IPS-18a (cell line): ENCODE data around the gene GULP1.

Source experiments
- H3K27ac ChIP-seq: one replicate; pipeline ENCODE4 v1.5.1; 2013; ENCODE audit warnings: low read length
- H3K27me3 ChIP-seq: one replicate; pipeline ENCODE4 v1.6.1; 2013; ENCODE audit warnings: mild to moderate bottlenecking, low read length; ENCODE audit not compliant: control insufficient read depth, insufficient read depth
- H3K36me3 ChIP-seq: one replicate; pipeline ENCODE4 v1.6.1; 2013; ENCODE audit warnings: low read depth, low read length; ENCODE audit not compliant: control insufficient read depth
- H3K4me1 ChIP-seq: one replicate; pipeline ENCODE4 v1.6.1; 2013; ENCODE audit warnings: low read depth, low read length; ENCODE audit not compliant: control insufficient read depth
- H3K4me3 ChIP-seq: one replicate; pipeline ENCODE4 v1.5.1; 2013; ENCODE audit warnings: low read length
- H3K9ac ChIP-seq: one replicate; pipeline ENCODE4 v1.6.1; 2013; ENCODE audit warnings: mild to moderate bottlenecking, low read length, moderate library complexity
- H3K9me3 ChIP-seq: one replicate; pipeline ENCODE4 v1.6.1; 2013; ENCODE audit warnings: low read depth, low read length; ENCODE audit not compliant: control insufficient read depth

The GULP1 gene

GRCh38 chr2:188620916-188621315 lies 329.2 kb downstream of the GULP1 start:
- H3K9me3 ChIP-seq = no peaks in the 10 kb centered on the region
- no peak overlapping the region for H3K27ac ChIP-seq
- no peaks in the 10 kb centered on the region for H3K27me3 ChIP-seq
- no peak overlapping the region for H3K9ac ChIP-seq
- no peak overlapping the region for H3K4me3 ChIP-seq
- no peaks in the 10 kb centered on the region for H3K4me1 ChIP-seq
- no peaks in the 10 kb centered on the region for H3K36me3 ChIP-seq

- no peaks in the 10 kb centered on the region for H3K4me1 ChIP-seq
- no peaks in the 10 kb centered on the region for H3K27me3 ChIP-seq
- H3K9ac ChIP-seq = no peak overlapping the region
- no peak overlapping the region for H3K4me3 ChIP-seq
- H3K36me3 ChIP-seq = no peaks in the 10 kb centered on the region
- no peaks in the 10 kb centered on the region for H3K9me3 ChIP-seq
- H3K27ac ChIP-seq = no peak overlapping the region
These were observed 331.1 kb downstream of the GULP1 start for GRCh38 chr2:188622601-188623260.

GRCh38 chr2:188623995-188624643 lies 332.4 kb downstream of the GULP1 start:
- Histone ChIP-seq H3K4me1 (no peaks in the 10 kb centered on the region), H3K36me3 (no peaks in the 10 kb centered on the region), H3K9me3 (no peaks in the 10 kb centered on the region), H3K27ac (no peak overlapping the region), H3K27me3 (no peaks in the 10 kb centered on the region), H3K4me3 (no peak overlapping the region), H3K9ac (no peak overlapping the region)

GRCh38 chr2:188627471-188627870 lies 335.8 kb downstream of the GULP1 start:
- no peaks in the 10 kb centered on the region for H3K36me3 ChIP-seq
- H3K27ac ChIP-seq = no peak overlapping the region
- H3K27me3 ChIP-seq = no peaks in the 10 kb centered on the region
- no peaks in the 10 kb centered on the region for H3K4me1 ChIP-seq
- H3K9me3 ChIP-seq = no peaks in the 10 kb centered on the region
- no peak overlapping the region for H3K4me3 ChIP-seq
- no peak overlapping the region for H3K9ac ChIP-seq

GRCh38 chr2:188628989-188629752 lies 337.5 kb downstream of the GULP1 start:
- Histone ChIP-seq H3K4me1 (no peaks in the 10 kb centered on the region), H3K4me3 (no peak overlapping the region), H3K9ac (no peak overlapping the region), H3K36me3 (no peaks in the 10 kb centered on the region), H3K27me3 (no peaks in the 10 kb centered on the region), H3K27ac (no peak overlapping the region), H3K9me3 (no peaks in the 10 kb centered on the region)

GRCh38 chr2:188629753-188630527 lies 338.3 kb downstream of the GULP1 start:
- H3K27ac ChIP-seq = no peak overlapping the region
- no peak overlapping the region for H3K4me3 ChIP-seq
- no peak overlapping the region for H3K9ac ChIP-seq
- no peaks in the 10 kb centered on the region for H3K27me3 ChIP-seq
- H3K36me3 ChIP-seq = no peaks in the 10 kb centered on the region
- H3K9me3 ChIP-seq = no peaks in the 10 kb centered on the region
- H3K4me1 ChIP-seq = no peaks in the 10 kb centered on the region

GRCh38 chr2:188631037-188631809 lies 339.5 kb downstream of the GULP1 start:
- H3K36me3 ChIP-seq = no peaks in the 10 kb centered on the region

GRCh38 chr2:188634656-188635055 lies 343.0 kb downstream of the GULP1 start:
- no peak overlapping the region for H3K9ac ChIP-seq
- H3K36me3 ChIP-seq = no peaks in the 10 kb centered on the region
- no peak overlapping the region for H3K27ac ChIP-seq
- H3K4me1 ChIP-seq = no peaks in the 10 kb centered on the region
- H3K9me3 ChIP-seq = no peaks in the 10 kb centered on the region
- no peak overlapping the region for H3K4me3 ChIP-seq
- H3K27me3 ChIP-seq = no peaks in the 10 kb centered on the region

More at GRCh38 chr2:188631037-188631809, 339.5 kb downstream of the GULP1 start:
- no peak overlapping the region for H3K9ac ChIP-seq
- H3K27ac ChIP-seq = no peak overlapping the region
- H3K4me1 ChIP-seq = no peaks in the 10 kb centered on the region
- no peak overlapping the region for H3K4me3 ChIP-seq
- H3K27me3 ChIP-seq = no peaks in the 10 kb centered on the region
- no peaks in the 10 kb centered on the region for H3K9me3 ChIP-seq
